ENCODE data around the gene CAMK4.

- TF ChIP-seq EZH2 (IDR thresholded peaks at IDR 0.05; ENCODE audit: low read length, missing control alignments): no peak
- TF ChIP-seq CTCF (conservative IDR thresholded peaks at IDR 0.05 in 1 of 2, IDR thresholded peaks at IDR 0.05 in 1 of 2; ENCODE audit: low read depth in 1 of 2, low read length in 2 of 2): no peak
These were observed 163.2 kb downstream of the CAMK4 start for GRCh38 chr5:111387361-111387760.

All from fibroblast of lung (primary cell).